ENCODE data around the gene RAMACL.
"Not testable (repeated sequence)": the region's sequence is repeated elsewhere in the genome, so short reads cannot be mapped to it uniquely, and the experiment has no call there.

DNA sequence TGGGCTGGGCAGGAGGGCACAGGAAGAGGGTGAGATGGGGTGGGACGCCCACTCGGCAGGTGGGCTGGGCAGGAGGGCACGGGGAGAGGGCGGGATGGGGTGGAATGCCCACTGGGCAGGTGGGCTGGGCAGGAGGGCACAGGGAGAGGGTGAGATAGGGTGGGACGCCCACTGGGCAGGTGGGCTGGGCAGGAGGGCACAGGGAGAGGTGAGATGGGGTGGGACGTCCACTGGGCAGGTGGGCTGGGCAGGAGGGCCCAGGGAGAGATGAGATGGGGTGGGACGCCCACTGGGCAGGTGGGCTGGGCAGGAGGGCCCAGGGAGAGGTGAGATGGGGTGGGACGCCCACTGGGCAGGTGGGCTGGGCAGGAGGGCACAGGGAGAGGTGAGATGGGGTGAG, 4.7 kb downstream of the RAMACL start:
- not testable (repeated sequence) for TF ChIP-seq CTCF (IDR thresholded peaks at IDR 0.05; ENCODE audit: insufficient read depth, low read depth, low read length); EZH2 (IDR thresholded peaks at IDR 0.05; ENCODE audit: insufficient read depth, low read length)

All from astrocyte (in vitro differentiated cells and primary cell).